Tibial nerve (tissue), 3 donors: Measurements from ENCODE around the gene MS4A13.

ENCODE experiments used
- POLR2A ChIP-seq, 2 donors: fragments of 450-650 bp; IDR thresholded peaks; one replicate each; pipeline ENCODE4 v1.6.1; 2017; ENCODE audit warnings: antibody characterized with exemption in 2 of 2, mild to moderate bottlenecking in 2 of 2, moderate library complexity in 2 of 2
- TF ChIP-seq, protein P1 (sequence below), 5 experiments: fragments of 200-600 bp in 3 of 5; fragments of 450-650 bp in 2 of 5; sonication (generic) in 3 of 5; IDR thresholded peaks; one replicate each; pipeline ENCODE4 v1.5.1; 2016 to 2019; ENCODE audit warnings: antibody characterized with exemption in 5 of 5, mild to moderate bottlenecking in 3 of 5, moderate library complexity in 2 of 5

DNA sequence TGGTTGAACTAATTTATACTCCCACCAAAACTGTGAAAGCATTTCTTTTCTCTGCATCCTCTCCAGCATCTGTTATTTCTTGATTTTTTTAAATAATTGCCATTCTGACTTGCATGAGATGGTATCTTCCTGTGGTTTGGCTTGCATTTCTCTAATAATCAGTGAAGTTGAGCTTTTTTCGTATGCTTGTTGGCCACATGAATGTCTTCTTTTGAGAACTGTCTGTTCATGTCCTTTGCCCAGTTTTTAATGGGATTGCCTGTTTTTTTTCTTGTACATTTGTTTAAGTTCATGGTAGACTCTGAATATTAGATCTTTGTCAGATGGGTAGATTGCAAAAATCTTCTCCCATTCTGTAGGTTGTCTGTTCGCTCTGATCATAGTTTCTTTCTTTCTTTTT is 46.1 kb downstream of the MS4A13 start:
- no peak for TF ChIP-seq POLR2A (IDR thresholded peaks at IDR 0.05)
- TF ChIP-seq, protein P1, sequence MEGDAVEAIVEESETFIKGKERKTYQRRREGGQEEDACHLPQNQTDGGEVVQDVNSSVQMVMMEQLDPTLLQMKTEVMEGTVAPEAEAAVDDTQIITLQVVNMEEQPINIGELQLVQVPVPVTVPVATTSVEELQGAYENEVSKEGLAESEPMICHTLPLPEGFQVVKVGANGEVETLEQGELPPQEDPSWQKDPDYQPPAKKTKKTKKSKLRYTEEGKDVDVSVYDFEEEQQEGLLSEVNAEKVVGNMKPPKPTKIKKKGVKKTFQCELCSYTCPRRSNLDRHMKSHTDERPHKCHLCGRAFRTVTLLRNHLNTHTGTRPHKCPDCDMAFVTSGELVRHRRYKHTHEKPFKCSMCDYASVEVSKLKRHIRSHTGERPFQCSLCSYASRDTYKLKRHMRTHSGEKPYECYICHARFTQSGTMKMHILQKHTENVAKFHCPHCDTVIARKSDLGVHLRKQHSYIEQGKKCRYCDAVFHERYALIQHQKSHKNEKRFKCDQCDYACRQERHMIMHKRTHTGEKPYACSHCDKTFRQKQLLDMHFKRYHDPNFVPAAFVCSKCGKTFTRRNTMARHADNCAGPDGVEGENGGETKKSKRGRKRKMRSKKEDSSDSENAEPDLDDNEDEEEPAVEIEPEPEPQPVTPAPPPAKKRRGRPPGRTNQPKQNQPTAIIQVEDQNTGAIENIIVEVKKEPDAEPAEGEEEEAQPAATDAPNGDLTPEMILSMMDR (IDR thresholded peaks at IDR 0.05), result no peak
